Activated CD4-positive, alpha-beta T cell treated with anti-CD3 and anti-CD28 coated beads, Interleukin-2, amount 10 ng/mL, durations not matched to agents 24 days and 14 days (primary cell): Measurements from ENCODE around the gene DOCK1. TPM values are rescaled to one million over a fixed set of nuclear protein-coding genes. Genes with fewer than 3 reads are reported as not detected.

Experiments
- DNase-seq: peaks from one replicate; pipeline ENCODE4 v3.0.0; 2022
- H3K27ac Mint-ChIP-seq: one replicate; pipeline ENCODE4 v1.8.0; 2022; ENCODE audit warnings: mild to moderate bottlenecking, mixed read lengths
- H3K27me3 Mint-ChIP-seq: one replicate; pipeline ENCODE4 v1.8.0; 2022; ENCODE audit warnings: mixed read lengths
- H3K36me3 Mint-ChIP-seq: one replicate; pipeline ENCODE4 v1.8.0; 2022; ENCODE audit warnings: low read depth, mild to moderate bottlenecking, mixed read lengths
- H3K4me1 Mint-ChIP-seq: one replicate; pipeline ENCODE4 v1.8.0; 2021; ENCODE audit warnings: mixed read lengths
- H3K4me3 Mint-ChIP-seq: one replicate; pipeline ENCODE4 v1.8.0; 2022; ENCODE audit warnings: mild to moderate bottlenecking, moderate library complexity, mixed read lengths
- H3K9me3 Mint-ChIP-seq: one replicate; pipeline ENCODE4 v1.8.0; 2021; ENCODE audit warnings: mixed read lengths
- intact Hi-C: fragments of 100-400 bp; cut with micrococcal nuclease; formaldehyde crosslinking; loops from one replicate; pipeline ENCODE4 v1.15.1; 2023
- total RNA-seq: library from RNA; stranded (reverse); gene quantifications from 2 replicates; pipeline ENCODE4 v1.2.3, GENCODE V29; 2022

The DOCK1 gene
- total RNA-seq, 1 donor from 2014 or later, result 1.5 TPM

- Mint-ChIP-seq H3K27me3 (no peaks in the 10 kb centered on the region), H3K4me1 (no peaks in the 10 kb centered on the region), H3K27ac (no peak overlapping the region), H3K4me3 (no peak overlapping the region), H3K9me3 (no peaks in the 10 kb centered on the region), H3K36me3 (no peaks in the 10 kb centered on the region)
- DNase-seq, result no peak
- intact Hi-C loops, result no loop called here
Measured at GRCh38 chr10:127453706-127454105, 548.5 kb downstream of the DOCK1 start.

- H3K27ac Mint-ChIP-seq, result no peak overlapping the region
- H3K36me3 Mint-ChIP-seq, result no peaks in the 10 kb centered on the region
- no peak for DNase-seq
- intact Hi-C loops, result no loop called here
- no peak overlapping the region for H3K4me3 Mint-ChIP-seq
- no peaks in the 10 kb centered on the region for H3K9me3 Mint-ChIP-seq
- no peaks in the 10 kb centered on the region for H3K27me3 Mint-ChIP-seq
- H3K4me1 Mint-ChIP-seq, result no peaks in the 10 kb centered on the region
Measured at GRCh38 chr10:127456122-127456521, 550.9 kb downstream of the DOCK1 start.

GRCh38 chr10:127458016-127458810 lies 553.0 kb downstream of the DOCK1 start:
- DNase-seq, result no peak
- Mint-ChIP-seq H3K27me3 (no peaks in the 10 kb centered on the region), H3K27ac (no peak overlapping the region), H3K36me3 (no peaks in the 10 kb centered on the region), H3K4me1 (no peaks in the 10 kb centered on the region), H3K4me3 (no peak overlapping the region), H3K9me3 (no peaks in the 10 kb centered on the region)
- intact Hi-C loops, result no loop called here

GRCh38 chr10:127458829-127459228 lies 553.6 kb downstream of the DOCK1 start:
- intact Hi-C loops, result no loop called here
- no peaks in the 10 kb centered on the region for H3K4me1 Mint-ChIP-seq

GRCh38 chr10:127459918-127460317 lies 554.7 kb downstream of the DOCK1 start:
- Mint-ChIP-seq H3K9me3 (no peaks in the 10 kb centered on the region), H3K27ac (no peak overlapping the region), H3K4me3 (no peak overlapping the region), H3K4me1 (no peaks in the 10 kb centered on the region), H3K27me3 (no peaks in the 10 kb centered on the region), H3K36me3 (no peaks in the 10 kb centered on the region)
- intact Hi-C loops, result no loop called here
- no peak for DNase-seq

More at GRCh38 chr10:127458829-127459228, 553.6 kb downstream of the DOCK1 start:
- H3K4me3 Mint-ChIP-seq, result no peak overlapping the region
- no peak overlapping the region for H3K27ac Mint-ChIP-seq
- no peaks in the 10 kb centered on the region for H3K36me3 Mint-ChIP-seq
- no peak for DNase-seq
- H3K9me3 Mint-ChIP-seq, result no peaks in the 10 kb centered on the region
- no peaks in the 10 kb centered on the region for H3K27me3 Mint-ChIP-seq

- H3K27me3 Mint-ChIP-seq, result no peaks in the 10 kb centered on the region
- no peak overlapping the region for H3K27ac Mint-ChIP-seq
- no peaks in the 10 kb centered on the region for H3K9me3 Mint-ChIP-seq
- no peaks in the 10 kb centered on the region for H3K36me3 Mint-ChIP-seq
- no peak overlapping the region for H3K4me3 Mint-ChIP-seq
- no peaks in the 10 kb centered on the region for H3K4me1 Mint-ChIP-seq
- intact Hi-C loops, result no loop called here
- DNase-seq, result no peak
Measured at GRCh38 chr10:127462643-127463295, 557.5 kb downstream of the DOCK1 start.

GRCh38 chr10:127463548-127463947 lies 558.3 kb downstream of the DOCK1 start:
- Mint-ChIP-seq H3K27ac (no peak overlapping the region), H3K27me3 (no peaks in the 10 kb centered on the region), H3K36me3 (no peaks in the 10 kb centered on the region), H3K9me3 (no peaks in the 10 kb centered on the region), H3K4me3 (no peak overlapping the region), H3K4me1 (no peaks in the 10 kb centered on the region)
- intact Hi-C loops, result no loop called here
- DNase-seq, result no peak

GRCh38 chr10:127464561-127464960 lies 559.3 kb downstream of the DOCK1 start:
- Mint-ChIP-seq H3K4me1 (no peaks in the 10 kb centered on the region), H3K27ac (no peak overlapping the region)

GRCh38 chr10:127467811-127468210 lies 562.6 kb downstream of the DOCK1 start:
- no peaks in the 10 kb centered on the region for H3K4me1 Mint-ChIP-seq
- H3K9me3 Mint-ChIP-seq, result no peaks in the 10 kb centered on the region
- H3K36me3 Mint-ChIP-seq, result no peaks in the 10 kb centered on the region
- intact Hi-C loops, result no loop called here
- DNase-seq, result no peak
- no peak overlapping the region for H3K4me3 Mint-ChIP-seq
- H3K27me3 Mint-ChIP-seq, result peaks cover 2% of the 10 kb centered on the region
- no peak overlapping the region for H3K27ac Mint-ChIP-seq

More at GRCh38 chr10:127464561-127464960, 559.3 kb downstream of the DOCK1 start:
- Mint-ChIP-seq H3K9me3 (no peaks in the 10 kb centered on the region), H3K4me3 (no peak overlapping the region), H3K27me3 (no peaks in the 10 kb centered on the region), H3K36me3 (no peaks in the 10 kb centered on the region)
- no peak for DNase-seq
- intact Hi-C loops, result no loop called here

- no peak overlapping the region for H3K4me3 Mint-ChIP-seq
- intact Hi-C loops, result no loop called here
- peaks cover 2% of the 10 kb centered on the region for H3K27me3 Mint-ChIP-seq
- no peaks in the 10 kb centered on the region for H3K9me3 Mint-ChIP-seq
- H3K27ac Mint-ChIP-seq, result no peak overlapping the region
- no peaks in the 10 kb centered on the region for H3K36me3 Mint-ChIP-seq
- H3K4me1 Mint-ChIP-seq, result no peaks in the 10 kb centered on the region
- no peak for DNase-seq
Measured at GRCh38 chr10:127468632-127469031, 563.4 kb downstream of the DOCK1 start.

- intact Hi-C loops, result no loop called here
- H3K27me3 Mint-ChIP-seq, result peaks cover 2% of the 10 kb centered on the region
- no peak for DNase-seq
- no peaks in the 10 kb centered on the region for H3K36me3 Mint-ChIP-seq
- H3K4me3 Mint-ChIP-seq, result no peak overlapping the region
- H3K4me1 Mint-ChIP-seq, result no peaks in the 10 kb centered on the region
- H3K27ac Mint-ChIP-seq, result no peak overlapping the region
- no peaks in the 10 kb centered on the region for H3K9me3 Mint-ChIP-seq
Measured at GRCh38 chr10:127470911-127471310, 565.7 kb downstream of the DOCK1 start.

- H3K4me1 Mint-ChIP-seq, result no peaks in the 10 kb centered on the region
- H3K27ac Mint-ChIP-seq, result no peak overlapping the region
- no peaks in the 10 kb centered on the region for H3K9me3 Mint-ChIP-seq
- no peak overlapping the region for H3K4me3 Mint-ChIP-seq
- DNase-seq, result no peak
- intact Hi-C loops, result no loop called here
- H3K36me3 Mint-ChIP-seq, result no peaks in the 10 kb centered on the region
- H3K27me3 Mint-ChIP-seq, result peaks cover 2% of the 10 kb centered on the region
Measured at GRCh38 chr10:127472976-127473375, 567.7 kb downstream of the DOCK1 start.

GRCh38 chr10:127474501-127474900 lies 569.3 kb downstream of the DOCK1 start:
- Mint-ChIP-seq H3K36me3 (no peaks in the 10 kb centered on the region), H3K4me1 (no peaks in the 10 kb centered on the region), H3K27ac (no peak overlapping the region), H3K9me3 (no peaks in the 10 kb centered on the region), H3K27me3 (peaks cover 2% of the 10 kb centered on the region), H3K4me3 (no peak overlapping the region)
- no peak for DNase-seq
- intact Hi-C loops, result no loop called here

GRCh38 chr10:127485153-127485857 lies 580.1 kb downstream of the DOCK1 start:
- Mint-ChIP-seq H3K4me1 (no peaks in the 10 kb centered on the region), H3K27me3 (no peaks in the 10 kb centered on the region)

More at GRCh38 chr10:127485153-127485857, 580.1 kb downstream of the DOCK1 start:
- Mint-ChIP-seq H3K36me3 (no peaks in the 10 kb centered on the region), H3K27ac (no peak overlapping the region), H3K9me3 (no peaks in the 10 kb centered on the region), H3K4me3 (no peak overlapping the region)
- no peak for DNase-seq
- intact Hi-C loops, result no loop called here
